HG03025 (cell line): ENCODE results near the gene MAFG.

ENCODE experiments used
- ATAC-seq: cut with Tn5 transposase; IDR thresholded peaks from one replicate; pipeline ENCODE4 v1.9.1; 2021; ENCODE audit warnings: mild to moderate bottlenecking, moderate library complexity; ENCODE audit not compliant: unreplicated experiment, low FRiP score

MAFG gene

DNA sequence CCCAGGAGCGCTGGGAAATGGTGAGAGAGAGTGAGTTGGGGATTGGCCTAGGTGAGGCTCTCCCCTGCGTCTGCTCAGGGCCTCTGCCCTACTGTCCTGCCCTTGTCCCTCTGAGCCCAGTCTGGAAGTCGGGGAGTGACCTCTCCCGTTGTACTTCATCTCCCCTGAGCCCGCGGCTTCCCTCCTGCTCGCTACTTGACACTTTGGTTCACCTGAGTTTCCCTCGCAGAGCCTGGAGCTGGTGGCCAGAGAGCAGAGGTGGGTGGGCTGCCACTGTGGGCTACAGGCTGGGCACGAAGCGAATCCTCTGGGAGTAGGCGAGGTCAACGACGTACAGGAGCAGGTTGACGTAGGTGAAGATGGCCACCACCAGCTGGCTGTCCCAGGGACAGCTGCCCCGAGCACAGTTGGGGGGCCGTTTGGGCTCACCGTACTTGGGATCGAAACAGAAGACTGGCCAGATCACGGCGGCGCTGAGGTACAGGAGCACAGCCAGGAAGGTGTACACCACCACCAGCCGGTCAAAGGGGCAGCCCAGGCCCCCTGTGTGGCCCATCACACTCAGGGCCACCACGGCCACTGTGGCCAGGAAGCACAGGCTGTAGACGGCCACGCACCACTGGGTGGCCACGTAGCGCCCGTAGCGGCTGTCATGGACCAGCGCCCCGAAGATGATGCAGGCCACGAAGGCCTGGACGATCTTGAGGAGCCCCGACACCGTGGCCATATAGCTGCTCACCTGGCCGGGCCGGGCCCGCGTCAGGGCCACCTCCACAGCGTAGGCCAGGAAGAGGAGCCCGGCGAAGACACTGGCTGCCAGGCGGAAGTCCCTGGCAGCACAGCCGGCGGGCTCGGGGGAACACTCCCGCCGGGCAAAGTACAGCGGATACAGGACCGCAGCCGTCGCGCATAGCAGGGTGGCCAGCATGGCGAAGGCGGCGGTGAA, 13.3 kb upstream of the MAFG start:
- no peak for ATAC-seq

DNA sequence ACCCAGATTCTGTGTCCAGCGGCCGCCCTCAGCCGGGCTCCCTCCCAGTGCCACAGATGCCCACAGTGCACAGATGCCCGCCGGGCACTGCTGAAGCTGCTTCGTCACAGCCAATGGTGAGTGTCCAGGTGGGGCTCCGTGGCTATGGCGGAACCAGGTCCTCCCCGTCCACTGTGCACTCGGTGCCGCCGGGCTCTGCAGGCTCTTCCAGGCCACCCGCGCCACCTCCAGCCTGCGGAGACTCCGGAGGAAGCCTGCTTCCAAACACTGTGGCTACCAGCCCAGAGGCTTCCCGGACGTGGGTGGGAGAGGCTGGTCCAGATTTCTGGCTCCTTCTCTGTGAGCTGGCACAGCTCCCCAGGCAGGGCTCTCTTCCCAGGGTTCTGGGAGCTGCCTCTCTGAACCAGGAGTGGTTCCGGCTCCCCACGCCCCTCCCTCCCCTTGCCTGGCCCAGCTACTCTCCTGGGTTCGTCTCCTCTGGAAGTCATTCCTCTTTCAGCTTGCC, 12.4 kb upstream of the MAFG start:
- ATAC-seq, result no peak

- ATAC-seq, result no peak
These were observed 11.7 kb upstream of the MAFG start for GRCh38 chr17:81939218-81939617.

DNA sequence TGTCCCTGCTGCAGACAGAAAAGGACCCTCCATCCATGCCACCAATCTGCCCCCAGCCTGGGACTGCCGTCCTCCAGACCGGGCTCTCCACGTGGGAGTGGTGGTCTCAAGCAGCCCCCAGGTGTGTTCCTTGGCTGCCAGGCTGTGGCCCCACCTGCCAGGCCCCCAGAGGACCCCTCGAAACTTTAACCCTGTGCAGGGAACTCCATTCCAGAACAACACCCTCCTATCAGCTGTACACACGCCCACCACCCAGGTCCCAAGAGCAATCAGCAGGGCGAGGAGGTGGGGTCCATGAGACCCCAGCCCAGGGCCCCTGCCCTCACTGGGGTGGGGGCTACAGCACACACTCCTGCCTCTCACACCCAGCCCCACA, 8.2 kb upstream of the MAFG start:
- no peak for ATAC-seq

GRCh38 chr17:81934850-81935708, 7.5 kb upstream of the MAFG start:
- ATAC-seq, result no peak

DNA sequence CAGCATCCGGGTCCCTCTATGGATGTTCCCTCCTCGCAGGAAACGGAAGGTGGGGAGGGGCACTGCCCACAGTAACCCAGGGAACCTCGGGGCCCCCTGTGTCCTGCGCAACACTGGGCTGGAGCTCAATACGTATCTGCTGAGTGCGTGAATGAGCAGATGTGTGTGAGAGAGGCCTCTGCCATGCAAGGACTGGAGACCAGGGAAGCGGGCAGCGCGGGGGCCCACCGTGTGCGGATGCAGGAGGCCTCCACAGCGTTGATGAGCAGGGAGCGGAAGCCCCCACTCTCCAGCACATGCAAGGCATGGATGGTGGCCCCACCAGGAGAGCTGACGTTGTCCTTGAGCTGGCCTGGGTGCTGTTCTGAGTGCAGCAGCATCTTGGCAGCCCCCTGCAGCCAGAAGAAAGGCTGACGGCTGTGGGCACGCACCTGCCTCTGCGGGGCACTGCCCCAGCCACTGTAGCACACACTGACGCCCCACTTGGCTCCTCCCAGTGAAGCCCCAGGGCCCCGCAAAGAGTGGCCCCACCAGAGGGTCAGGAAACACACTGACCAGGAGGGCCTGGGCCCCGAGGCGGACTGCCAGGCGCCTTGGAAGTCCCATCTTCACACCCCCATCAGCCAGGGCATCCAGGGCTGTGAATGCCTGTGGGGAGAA, 6.7 kb upstream of the MAFG start:
- ATAC-seq, result no peak

GRCh38 chr17:81933178-81933699, 5.7 kb upstream of the MAFG start:
- no peak for ATAC-seq

- ATAC-seq, result no peak
These were observed 4.9 kb upstream of the MAFG start for GRCh38 chr17:81932333-81932983.

GRCh38 chr17:81931557-81932332, 4.2 kb upstream of the MAFG start:
- no peak for ATAC-seq

- ATAC-seq, result no peak
These were observed 3.6 kb upstream of the MAFG start for GRCh38 chr17:81931189-81931556.

DNA sequence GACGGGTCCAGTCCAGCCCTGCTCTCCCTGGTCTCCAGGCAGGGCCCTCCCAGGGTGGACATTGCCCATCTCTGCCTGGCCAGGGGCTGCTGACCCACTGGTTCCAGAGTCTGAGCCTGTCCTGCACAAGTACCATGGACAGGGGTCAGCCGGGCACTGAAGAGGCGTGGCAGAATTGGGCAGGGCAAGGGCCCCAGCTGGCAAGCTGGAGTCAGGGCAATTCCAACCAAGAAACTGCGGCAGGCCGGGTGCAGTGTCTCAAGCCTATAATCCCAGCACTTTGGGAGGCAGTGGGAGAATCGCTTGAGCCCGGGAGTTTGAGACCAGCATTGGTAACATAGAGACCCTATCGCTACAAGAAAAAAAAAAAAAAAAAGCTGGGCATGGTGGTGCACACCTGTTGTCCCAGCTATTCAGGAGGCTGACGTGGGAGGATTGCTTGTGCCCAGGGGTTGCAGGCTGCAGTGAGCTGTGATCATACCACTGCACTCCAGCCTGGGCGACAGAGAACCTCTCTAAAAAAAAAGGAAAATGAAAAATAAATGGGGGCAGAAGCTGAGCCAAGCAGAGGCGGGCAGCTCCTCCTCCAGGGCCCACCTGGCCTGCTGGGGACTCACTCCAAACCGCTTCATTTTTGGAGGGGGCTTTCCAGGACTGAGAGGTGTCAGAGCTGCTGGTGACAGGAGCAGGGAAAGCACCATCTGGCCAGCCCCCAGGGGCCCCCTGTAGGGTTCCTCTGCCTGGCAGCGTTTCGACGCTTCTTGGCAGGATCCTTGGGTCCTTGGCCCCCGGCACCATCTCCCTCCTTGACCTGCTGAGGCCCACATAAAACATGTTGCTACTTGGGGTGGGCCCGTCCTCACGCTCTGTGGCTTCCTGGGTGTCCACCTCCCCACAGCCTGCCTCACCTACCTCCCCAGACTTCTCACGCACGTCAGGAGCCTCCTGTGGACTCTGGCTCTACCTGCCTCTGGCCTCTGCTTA, 2.9 kb upstream of the MAFG start:
- no peak for ATAC-seq

DNA sequence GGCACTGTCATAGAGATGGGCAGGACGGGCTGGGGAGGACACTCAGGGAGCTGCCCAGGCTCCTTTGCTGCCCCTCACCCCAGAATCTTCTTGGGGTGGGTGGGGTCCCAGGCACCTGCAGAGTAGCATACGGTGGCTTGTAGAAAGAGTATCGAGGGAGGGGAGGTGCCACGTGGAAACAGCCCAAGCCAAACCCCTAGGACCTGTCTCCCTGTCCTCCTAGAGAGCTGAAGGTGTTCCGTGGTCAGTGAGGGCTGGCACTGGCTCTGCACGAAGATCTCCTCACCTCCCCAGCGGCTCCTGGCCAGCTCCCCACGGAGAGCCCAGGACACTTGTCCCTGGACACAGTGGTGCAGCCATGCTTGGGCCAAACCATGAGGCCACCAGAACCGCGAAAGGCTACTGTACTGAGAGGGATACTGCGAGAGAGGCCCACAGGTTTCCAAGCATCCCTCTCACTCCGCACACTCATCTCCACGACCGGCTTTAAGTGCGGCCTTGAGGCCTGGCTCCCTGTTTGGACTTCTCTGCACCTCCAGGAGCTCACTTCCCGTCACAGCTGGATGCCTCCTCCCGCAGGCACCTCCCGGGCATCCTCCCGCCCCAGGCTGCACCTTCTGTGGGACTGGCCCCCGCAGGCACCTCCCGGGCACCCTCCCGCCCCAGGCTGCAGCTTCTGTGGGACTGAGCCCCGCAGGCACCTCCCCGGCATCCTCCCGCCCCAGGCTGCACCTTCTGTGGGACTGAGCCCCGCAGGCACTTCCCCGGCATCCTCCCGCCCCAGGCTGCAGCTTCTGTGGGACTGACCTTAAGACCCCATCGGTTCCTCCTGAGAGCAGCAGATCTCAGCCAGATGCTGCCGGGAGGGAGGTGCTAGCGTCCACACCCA, 2.0 kb upstream of the MAFG start:
- no peak for ATAC-seq

- no peak for ATAC-seq
These were observed 1.2 kb upstream of the MAFG start for GRCh38 chr17:81928544-81929252.

DNA sequence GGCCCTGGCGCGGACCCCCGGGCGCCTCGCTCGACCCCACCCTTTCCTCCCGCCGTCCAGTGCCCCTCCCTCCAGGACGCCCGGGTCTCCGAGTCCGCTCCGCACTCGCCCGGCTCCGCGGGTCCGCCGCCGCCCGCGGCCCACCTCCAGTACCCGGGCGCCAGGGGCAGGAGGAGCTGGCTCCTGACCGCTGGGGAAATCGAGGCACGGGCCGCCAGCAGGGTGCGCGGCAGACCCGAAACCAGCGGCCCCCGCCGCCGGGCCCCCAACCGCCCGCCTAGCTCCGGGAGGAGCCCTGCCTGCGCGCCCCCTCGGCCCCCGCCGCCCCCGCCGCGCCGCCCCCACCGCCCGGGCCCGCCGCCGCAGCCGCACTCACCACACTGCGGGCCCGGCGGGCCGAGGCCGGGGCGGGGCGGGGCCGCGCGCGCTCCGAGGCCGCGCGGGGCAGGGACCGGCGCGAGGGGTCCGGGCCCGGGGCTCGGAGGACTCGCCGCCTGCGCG, 333 bp downstream of the MAFG start:
- ATAC-seq, result peak; percentile 22

GRCh38 chr17:81926451-81927151, 934 bp downstream of the MAFG start:
- ATAC-seq, result peak; percentile 23
